HG03342 (cell line): ENCODE measurements around the gene DNAAF5.
"Not testable (repeated sequence)": the region's sequence is repeated elsewhere in the genome, so short reads cannot be mapped to it uniquely, and the experiment has no call there.

ENCODE experiments used
- ATAC-seq: cut with Tn5 transposase; IDR thresholded peaks from one replicate; pipeline ENCODE4 v1.9.1; 2021; ENCODE audit warnings: mild to moderate bottlenecking, moderate library complexity; ENCODE audit not compliant: unreplicated experiment

Gene DNAAF5

GRCh38 chr7:745431-746154 is 19.1 kb downstream of the DNAAF5 start:
- ATAC-seq = no peak

GRCh38 chr7:746155-747061 is 19.9 kb downstream of the DNAAF5 start:
- ATAC-seq = no peak

- no peak for ATAC-seq
These were observed 20.7 kb downstream of the DNAAF5 start for GRCh38 chr7:747186-747585.

GRCh38 chr7:748446-748845 is 21.9 kb downstream of the DNAAF5 start:
- no peak for ATAC-seq

GRCh38 chr7:749140-749551 is 22.6 kb downstream of the DNAAF5 start:
- no peak for ATAC-seq

- no peak for ATAC-seq
These were observed 23.8 kb downstream of the DNAAF5 start for GRCh38 chr7:750111-750905.

GRCh38 chr7:751826-752225 is 25.3 kb downstream of the DNAAF5 start:
- ATAC-seq = no peak

GRCh38 chr7:752256-752655 is 25.8 kb downstream of the DNAAF5 start:
- ATAC-seq = not testable (repeated sequence)

- no peak for ATAC-seq
These were observed 26.7 kb downstream of the DNAAF5 start for GRCh38 chr7:753190-753589.

- ATAC-seq = no peak
These were observed 28.3 kb downstream of the DNAAF5 start for GRCh38 chr7:754531-755412.

GRCh38 chr7:755413-755805 is 28.9 kb downstream of the DNAAF5 start:
- no peak for ATAC-seq

GRCh38 chr7:756231-756927 is 29.9 kb downstream of the DNAAF5 start:
- ATAC-seq = no peak

GRCh38 chr7:756928-757560 is 30.5 kb downstream of the DNAAF5 start:
- no peak for ATAC-seq

- no peak for ATAC-seq
These were observed 31.3 kb downstream of the DNAAF5 start for GRCh38 chr7:757741-758163.

GRCh38 chr7:759569-759968 is 33.1 kb downstream of the DNAAF5 start:
- ATAC-seq = no peak

GRCh38 chr7:760006-760405 is 33.5 kb downstream of the DNAAF5 start:
- no peak for ATAC-seq

GRCh38 chr7:761101-761500 is 34.6 kb downstream of the DNAAF5 start:
- ATAC-seq = no peak

- ATAC-seq = no peak
These were observed 35.1 kb downstream of the DNAAF5 start for GRCh38 chr7:761631-762030.

GRCh38 chr7:762885-763284 is 36.4 kb downstream of the DNAAF5 start:
- ATAC-seq = no peak
